NCI-H146 (cell line): ENCODE data around the gene INTS3.

Experiments used
- DNase-seq: peaks from one replicate; lab custom pipeline; 2025; lab: John Stamatoyannopoulos, UW

Gene INTS3

GRCh38 chr1:153727463-153728304 is at the start of gene INTS3:
Gene INTS3, plus strand, starts transcription at chr1:153728050. Its CDS starts 585 bp downstream, at chr1:153728635.
- DNase-seq = peak; percentile 100

GRCh38 chr1:153678519-153679336 is 49.1 kb upstream of the INTS3 start, which contains the start of gene NPR1:
Gene NPR1, plus strand, starts transcription at chr1:153678688. Its CDS starts 421 bp downstream, at chr1:153679109.
- peak; percentile 38 for DNase-seq

- DNase-seq = peak; percentile 40
These were observed 48.3 kb upstream of the INTS3 start for GRCh38 chr1:153679337-153680119.

GRCh38 chr1:153680120-153680403 is 47.8 kb upstream of the INTS3 start:
- DNase-seq = no peak

- DNase-seq = no peak
These were observed 45.1 kb upstream of the INTS3 start for GRCh38 chr1:153682730-153683129.

GRCh38 chr1:153683854-153684253 is 44.0 kb upstream of the INTS3 start:
- no peak for DNase-seq

- DNase-seq = no peak
These were observed 43.0 kb upstream of the INTS3 start for GRCh38 chr1:153684892-153685291.

- no peak for DNase-seq
These were observed 42.1 kb upstream of the INTS3 start for GRCh38 chr1:153685544-153686340.

GRCh38 chr1:153687346-153688125 is 40.3 kb upstream of the INTS3 start:
- no peak for DNase-seq

- no peak for DNase-seq
These were observed 39.6 kb upstream of the INTS3 start for GRCh38 chr1:153688276-153688675.

- no peak for DNase-seq
These were observed 39.0 kb upstream of the INTS3 start for GRCh38 chr1:153688736-153689328.

GRCh38 chr1:153693466-153693865 is 34.4 kb upstream of the INTS3 start:
- DNase-seq = no peak

GRCh38 chr1:153696741-153697140 is 31.1 kb upstream of the INTS3 start:
- DNase-seq = no peak

- no peak for DNase-seq
These were observed 30.4 kb upstream of the INTS3 start for GRCh38 chr1:153697191-153698019.

- DNase-seq = peak; percentile 66
These were observed 29.6 kb upstream of the INTS3 start for GRCh38 chr1:153698020-153698922.

- no peak for DNase-seq
These were observed 28.7 kb upstream of the INTS3 start for GRCh38 chr1:153698923-153699714.

- no peak for DNase-seq
These were observed 28.1 kb upstream of the INTS3 start for GRCh38 chr1:153699768-153700167.
